Measurements from ENCODE around the gene FAM181A.

The FAM181A gene

DNA sequence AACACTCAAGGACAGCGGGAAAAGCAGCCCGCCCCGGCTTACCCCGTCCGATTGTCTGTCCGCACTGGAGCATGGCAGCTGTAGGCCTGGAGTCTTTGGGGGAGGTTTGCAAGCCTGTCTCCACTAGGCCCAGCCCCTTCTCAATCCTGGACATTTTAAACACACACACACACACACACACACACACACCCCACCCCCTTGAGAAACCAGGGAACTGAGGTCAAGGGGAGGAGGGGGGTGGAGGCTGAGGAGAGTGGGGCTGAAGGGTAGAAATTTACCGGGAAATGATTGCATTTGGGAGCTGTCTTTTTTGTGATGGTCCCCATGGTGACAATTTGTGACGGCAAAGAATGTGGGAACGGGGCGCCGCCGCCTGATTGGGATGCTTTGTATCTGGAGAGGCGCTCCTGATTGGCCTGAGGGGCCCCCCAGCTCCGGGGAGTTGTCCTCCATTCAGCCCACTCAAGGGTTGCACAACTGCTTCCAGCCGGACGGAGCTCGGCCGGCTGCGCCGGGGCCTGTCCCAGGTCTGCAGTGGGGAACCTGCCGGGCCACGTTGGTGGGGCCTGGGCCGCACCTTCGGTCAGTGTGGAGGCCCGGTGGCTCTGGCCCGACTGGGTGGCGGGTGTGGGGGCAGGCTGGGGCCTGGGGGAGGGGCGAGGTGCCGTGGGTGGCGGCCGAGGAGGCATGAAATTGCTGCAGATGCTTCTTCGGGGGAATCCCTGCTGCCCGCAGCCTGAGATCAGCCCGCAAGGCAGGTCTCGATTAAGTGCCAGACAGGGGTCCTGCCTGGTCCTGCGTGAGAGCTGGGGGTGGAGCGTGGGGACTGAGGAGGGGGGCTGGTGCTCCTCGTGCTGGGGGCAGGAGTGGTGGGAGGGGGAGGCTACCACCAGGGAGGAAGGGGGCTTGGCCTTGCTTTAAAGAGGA lies at the start of gene FAM181A:
TSS of gene FAM181A (plus strand) at position 472 of the 927 bp plus-strand sequence. CDS start 942 bp downstream, outside the sequence.
- no peak for DNase-seq (ENCODE audit: low read depth)

- DNase-seq (ENCODE audit: low read depth) = no peak
Observed at GRCh38 chr14:93878212-93878611, 48.9 kb upstream of the FAM181A start.

- no peak for DNase-seq (ENCODE audit: low read depth)
Observed at GRCh38 chr14:93878871-93879270, 48.3 kb upstream of the FAM181A start.

- no peak for DNase-seq (ENCODE audit: low read depth)
Observed at GRCh38 chr14:93879362-93879983, 47.7 kb upstream of the FAM181A start.

DNA sequence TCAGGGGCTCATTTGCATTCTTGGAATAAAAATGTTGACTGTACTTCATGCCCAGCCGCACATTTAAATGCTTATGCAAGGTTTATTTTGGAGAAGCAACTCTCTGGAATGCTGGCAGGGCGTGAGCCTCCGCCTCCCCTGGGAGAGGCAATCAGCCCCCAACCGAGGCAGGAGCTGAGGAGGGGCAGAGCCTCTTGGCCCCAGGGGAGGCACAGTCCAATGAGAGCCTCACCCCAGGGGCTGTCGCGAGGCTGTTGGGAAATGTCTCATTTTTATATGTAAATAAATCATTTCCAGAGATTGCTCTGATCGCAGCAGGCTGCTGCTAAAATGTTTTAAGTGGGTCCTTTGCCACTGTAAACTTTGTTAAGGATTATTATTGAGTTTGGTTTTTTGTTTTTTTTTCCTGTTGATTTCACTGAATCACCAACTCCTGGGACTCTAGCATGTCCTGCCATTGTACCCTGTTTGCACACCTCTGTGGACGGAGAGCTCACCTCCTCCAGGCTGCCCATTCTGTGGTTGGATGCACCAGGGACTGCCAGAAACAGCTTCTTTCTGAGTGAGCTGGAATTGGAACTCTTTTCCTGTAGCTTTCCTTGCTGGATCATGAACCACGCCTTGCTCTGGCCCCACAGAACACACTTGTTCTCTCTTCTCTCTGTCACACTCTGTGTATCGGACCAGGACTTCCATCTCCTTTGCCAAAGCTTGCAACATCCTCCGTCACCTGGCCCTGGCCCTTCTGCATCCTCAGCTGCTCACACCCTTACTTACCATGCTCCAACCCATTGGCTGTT lies 46.9 kb upstream of the FAM181A start:
- peak; percentile 16 for DNase-seq (ENCODE audit: low read depth)

- no peak for DNase-seq (ENCODE audit: low read depth)
Observed at GRCh38 chr14:93884950-93885349, 42.2 kb upstream of the FAM181A start.

- no peak for DNase-seq (ENCODE audit: low read depth)
Observed at GRCh38 chr14:93888995-93889394, 38.1 kb upstream of the FAM181A start.

DNA sequence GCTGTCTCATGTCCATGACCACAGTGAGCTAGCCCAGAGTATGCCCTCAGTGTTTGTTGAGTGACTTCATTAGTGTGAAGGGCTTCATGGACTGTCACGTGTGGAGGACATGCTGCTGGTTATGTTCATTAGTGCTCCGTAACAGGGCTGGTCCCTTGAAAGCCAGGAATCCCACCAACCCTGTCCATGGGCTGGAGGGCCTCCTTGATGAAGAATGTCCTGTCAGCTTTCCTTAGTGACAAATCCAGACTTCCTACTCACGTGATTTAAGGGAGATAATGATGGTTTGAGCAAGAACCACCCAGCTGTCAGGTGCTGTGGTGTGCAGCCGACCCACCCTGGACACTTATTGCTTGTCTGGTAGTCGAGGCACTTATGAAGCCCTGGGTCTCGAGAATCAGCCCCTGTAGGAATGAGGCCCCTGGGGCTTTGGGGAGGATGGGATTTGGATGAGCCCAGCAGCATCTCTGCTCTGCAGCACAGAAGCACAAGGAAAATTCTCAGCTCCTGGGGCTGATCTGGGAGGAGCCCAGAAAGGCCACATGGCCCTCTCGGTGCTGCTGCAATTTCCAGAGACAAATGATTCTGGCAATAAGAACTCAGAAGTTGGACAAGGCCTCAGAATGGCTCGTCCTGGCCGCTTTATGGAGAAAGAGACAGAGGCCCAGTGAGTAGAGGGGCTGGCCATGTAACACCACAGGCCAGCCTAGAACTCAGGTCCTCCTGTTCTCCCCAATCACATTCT lies 37.2 kb upstream of the FAM181A start:
- no peak for DNase-seq (ENCODE audit: low read depth)

DNA sequence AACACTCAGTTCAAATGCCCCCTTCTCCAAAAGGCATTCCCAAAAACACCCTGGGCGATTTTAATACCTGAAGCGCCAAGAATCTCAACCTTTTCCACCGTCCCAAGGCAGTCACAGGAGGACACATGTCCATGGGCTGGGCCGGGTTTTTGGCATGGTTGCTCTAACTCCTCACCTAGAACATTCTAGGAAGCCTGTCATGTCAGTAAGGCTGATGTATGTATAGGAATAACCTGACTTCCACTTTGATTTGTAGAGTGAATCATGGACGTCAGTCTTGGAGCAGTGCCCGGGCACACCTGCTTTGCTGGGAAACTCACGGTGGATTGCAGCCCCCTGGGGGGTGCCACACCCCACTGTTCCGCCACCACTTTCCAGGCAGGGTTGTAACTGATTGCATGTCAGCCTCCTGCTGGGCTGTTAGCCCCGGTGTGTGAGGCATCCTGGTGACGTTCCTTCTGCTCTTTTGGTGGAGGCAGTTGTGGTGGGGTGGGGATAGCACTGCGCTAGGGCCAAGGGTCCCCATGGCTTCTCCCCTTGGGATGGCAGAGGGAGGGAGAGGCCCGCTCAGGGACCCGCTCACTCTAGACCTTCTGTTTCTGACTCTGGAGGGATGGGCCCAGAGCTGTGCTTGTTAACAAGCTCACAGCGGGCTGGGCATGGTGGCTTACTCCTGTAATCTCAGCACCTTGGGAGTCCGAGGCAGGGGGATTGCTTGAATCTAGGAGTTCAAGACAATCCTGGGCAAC lies 35.2 kb upstream of the FAM181A start:
- DNase-seq (ENCODE audit: low read depth) = no peak

DNA sequence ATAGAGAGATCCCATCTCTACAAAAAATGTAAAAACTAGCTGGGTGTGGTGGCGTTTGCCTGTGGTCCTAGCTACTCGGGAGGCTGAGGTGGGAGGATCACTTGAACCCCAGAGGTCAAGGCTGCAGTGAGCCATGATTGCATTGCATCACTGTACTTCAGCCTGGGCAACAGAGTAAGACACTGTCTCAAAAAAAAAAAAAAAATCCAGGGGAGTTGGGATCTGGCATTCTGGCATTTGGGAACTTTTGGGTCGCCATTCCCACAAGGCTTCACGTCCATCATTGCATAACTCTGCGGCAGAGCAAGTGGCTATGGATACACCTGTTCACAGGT lies 34.7 kb upstream of the FAM181A start:
- DNase-seq (ENCODE audit: low read depth) = no peak

DNA sequence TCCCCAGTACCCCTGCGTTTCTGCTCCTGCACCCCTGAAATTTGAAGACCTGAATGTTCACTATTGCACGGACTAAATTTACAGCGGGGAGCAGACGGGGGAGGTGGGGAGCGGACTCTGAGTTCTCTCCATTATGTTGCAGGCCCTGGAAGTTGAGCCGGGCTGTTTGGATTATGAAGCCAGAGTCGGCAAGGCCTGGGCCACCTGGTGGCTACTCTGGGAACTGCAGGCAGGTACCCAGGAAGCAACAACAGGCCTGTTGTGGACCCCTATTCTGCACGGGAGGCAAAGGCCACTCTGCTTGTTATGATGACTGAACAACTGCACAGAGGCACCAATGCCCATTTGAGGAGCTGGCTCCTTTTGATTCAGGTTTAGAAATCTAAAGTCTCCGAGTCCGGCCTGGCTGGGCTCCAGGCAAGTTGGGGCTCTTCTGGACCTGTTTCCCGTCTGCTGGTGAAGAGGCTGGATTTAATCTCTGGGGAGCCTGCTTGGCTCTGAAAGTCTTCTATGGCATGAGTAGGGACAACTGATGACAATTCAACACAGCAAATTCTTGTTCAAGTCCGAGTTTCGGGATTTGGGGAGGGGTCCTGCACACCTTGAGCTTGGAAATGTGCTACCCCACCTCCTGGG lies 34.1 kb upstream of the FAM181A start:
- DNase-seq (ENCODE audit: low read depth) = peak; percentile 56

DNA sequence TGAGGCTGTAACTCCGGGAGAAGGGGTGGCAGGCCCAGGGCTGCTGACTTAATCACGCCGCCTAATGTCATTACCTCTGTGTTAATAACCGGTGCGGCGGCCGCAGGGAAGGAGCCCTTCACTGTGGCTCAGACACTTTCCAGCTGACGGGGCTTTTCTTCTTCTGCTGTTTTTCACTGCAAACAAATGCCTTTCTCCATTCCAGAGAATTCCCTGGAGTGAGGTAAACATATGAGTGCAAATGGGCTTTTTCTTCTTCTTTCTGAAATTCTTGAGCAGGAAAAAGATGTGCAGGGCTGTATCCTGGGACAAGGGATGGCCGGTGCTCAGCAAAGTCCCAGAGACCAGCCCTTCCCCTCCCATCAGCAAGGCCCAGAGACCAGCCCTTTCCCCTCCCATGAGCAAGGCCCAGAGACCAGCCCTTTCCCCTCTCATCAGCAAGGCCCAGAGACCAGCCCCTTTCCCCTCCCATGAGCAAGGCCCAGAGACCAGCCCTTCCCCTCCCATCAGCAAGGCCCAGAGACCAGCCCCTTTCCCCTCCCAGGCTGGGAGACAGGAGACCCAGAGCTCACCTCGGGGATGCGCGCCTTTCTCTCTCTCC lies 33.4 kb upstream of the FAM181A start:
- no peak for DNase-seq (ENCODE audit: low read depth)

DNA sequence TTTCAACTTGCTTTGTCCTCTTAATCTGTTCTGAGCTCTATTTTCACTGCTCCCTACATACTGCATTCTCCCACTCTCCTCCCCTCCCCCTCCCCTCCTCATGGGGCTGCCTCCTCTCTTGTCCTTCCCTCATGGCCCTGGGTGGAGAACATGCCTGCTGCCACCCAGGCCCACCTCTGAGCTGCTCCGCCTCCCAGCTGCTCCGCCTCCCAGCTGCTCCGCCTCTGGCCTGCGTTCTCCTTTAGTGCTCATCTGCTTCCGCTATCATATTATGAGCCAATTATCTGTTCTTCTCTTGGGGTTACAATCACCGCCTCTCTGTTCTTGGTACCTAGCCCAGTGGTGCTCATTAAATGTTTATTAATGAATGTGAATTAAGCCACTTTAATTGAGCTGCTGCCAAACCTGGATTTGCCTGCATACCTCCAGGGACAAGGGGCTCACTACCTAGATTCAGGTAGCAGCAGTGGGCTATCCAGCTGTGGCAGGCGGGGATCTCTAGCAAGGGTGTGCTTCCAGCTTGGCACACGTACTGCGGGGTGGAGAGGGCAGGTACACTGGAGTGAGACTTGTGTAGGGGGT lies 32.0 kb upstream of the FAM181A start:
- no peak for DNase-seq (ENCODE audit: low read depth)

GRCh38 chr14:93897476-93897845 lies 29.7 kb upstream of the FAM181A start:
- no peak for DNase-seq (ENCODE audit: low read depth)

DNA sequence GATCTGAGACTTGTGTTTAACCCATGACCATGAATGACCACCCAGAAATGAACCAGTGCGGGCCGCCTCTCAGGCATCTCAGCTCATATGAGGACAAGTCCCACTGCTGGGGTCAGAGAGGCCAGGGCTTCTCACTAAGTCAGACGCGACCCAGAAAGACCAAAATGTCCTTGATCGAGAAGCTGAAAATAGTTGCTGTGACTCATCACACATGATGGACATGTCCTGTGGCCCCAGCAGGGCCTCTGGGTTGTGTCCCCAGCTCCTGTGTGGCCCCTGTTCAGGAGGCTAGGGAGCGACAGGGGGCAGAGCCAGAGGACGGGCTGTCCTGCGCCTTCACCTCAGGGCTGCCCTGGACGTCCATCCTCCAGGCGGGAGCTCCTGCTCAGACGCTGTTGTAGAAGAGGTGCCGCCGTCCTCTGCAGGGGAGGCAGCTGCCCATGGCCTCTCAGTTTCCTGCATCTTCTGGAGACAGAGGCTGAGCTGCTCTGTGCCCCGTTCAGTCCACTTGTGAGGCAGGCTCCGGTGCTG lies 29.0 kb upstream of the FAM181A start:
- DNase-seq (ENCODE audit: low read depth) = no peak

DNA sequence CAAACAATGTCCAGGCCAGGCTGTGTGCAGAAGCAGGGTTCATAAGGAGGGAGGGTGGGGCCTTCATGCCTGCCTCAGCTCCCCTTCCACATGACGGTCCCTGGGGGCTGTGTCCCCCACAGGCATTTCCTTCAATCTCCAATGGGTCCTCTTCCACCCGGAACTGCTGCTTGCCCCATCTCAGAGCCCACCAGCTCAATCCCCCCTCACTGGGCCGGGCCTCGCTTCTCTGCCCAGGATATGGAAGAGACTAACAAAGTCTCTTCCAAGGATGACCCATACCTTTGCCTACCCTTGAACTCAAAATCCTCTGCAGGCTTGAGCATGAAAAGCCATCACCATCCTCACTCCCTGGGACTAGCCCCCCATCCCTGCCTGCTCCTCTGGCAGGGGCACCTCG lies 28.4 kb upstream of the FAM181A start:
- no peak for DNase-seq (ENCODE audit: low read depth)

DNA sequence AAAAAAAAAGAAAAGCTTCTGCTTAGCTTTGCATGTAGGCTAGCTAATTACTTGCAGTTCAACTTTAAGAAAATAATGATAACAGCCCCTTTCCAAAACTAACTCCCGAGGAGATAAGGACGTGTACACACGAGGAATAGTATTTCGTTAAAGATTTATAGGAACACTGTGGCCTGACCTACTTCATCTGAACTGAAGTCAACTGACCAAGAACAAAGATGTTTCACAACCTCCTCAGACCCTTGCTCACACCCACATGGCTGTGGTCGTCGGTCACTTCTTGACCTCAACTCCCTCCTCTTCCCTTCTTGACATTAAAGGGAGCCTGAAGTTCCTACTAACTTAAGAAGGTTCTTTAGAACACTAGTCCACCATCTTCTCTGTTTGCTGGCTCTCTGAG lies 25.3 kb upstream of the FAM181A start:
- DNase-seq (ENCODE audit: low read depth) = no peak

DNA sequence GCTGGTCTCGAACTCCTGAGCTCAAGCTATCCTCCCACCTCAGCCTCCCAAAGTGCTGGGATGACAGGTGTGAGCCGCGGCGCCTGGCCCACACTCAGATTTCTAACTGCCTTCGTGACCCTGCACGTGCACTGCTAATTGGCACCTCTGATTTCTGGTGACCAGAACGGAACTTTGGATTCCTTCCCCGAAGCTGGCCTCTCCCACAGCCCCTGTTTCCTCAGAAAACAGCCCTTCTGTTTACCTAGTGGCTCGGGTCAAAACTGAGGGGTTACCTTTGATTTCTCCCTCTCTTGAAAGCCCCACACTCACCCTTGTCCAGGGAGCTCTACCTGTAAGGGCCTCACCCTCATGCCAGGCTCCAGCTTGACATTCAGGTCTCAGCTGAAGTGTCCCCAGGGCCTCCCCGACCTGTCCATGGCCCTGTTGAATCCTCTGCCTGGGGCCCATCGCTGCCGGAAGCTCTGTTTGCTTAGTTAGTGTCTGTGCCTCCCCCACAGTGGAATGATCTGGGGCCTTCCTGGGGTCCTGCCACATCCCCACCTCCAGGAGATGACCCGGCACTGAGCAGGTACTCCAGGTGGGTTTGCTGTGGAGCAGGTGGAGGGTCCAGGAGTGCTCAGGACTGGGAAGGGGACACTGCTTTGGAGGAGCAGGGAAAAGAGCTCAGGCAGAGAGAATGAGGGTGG lies 24.4 kb upstream of the FAM181A start:
- DNase-seq (ENCODE audit: low read depth) = no peak

Measured in EH (cell line).